ENCODE data around the gene PBRM1. TPM values are rescaled to one million over a fixed set of nuclear protein-coding genes. Genes with fewer than 3 reads are reported as not detected.

PBRM1 gene
- total and polyA plus RNA-seq, 2 of the 13 experiments (the other 11 are each of a cell fraction or from before 2014, with no cell fraction given): 10.9 to 33.2 TPM

- TF ChIP-seq FOXO4 (CRISPR knock-in tag; conservative IDR thresholded peaks at IDR 0.05): no peak
- TF ChIP-seq ZNF513 (CRISPR knock-in tag; conservative IDR thresholded peaks at IDR 0.05): no peak
- peak; percentile 96 for TF ChIP-seq YEATS2 (CRISPR knock-in tag; IDR thresholded peaks at IDR 0.05; ENCODE audit: borderline replicate concordance)
- no peak for TF ChIP-seq ZNF512 (CRISPR knock-in tag; IDR thresholded peaks at IDR 0.05)
- TF ChIP-seq NFYC (CRISPR knock-in tag; IDR thresholded peaks at IDR 0.05): peak; percentile 62
- TF ChIP-seq NFYB (CRISPR knock-in tag; IDR thresholded peaks at IDR 0.05): peak; percentile 53; the same call in 1 of the 2 replicates
- no peak for TF ChIP-seq ZNF703 (CRISPR knock-in tag; IDR thresholded peaks at IDR 0.05; ENCODE audit: borderline replicate concordance)
- TF ChIP-seq AFF4 (CRISPR knock-in tag; IDR thresholded peaks at IDR 0.05): 0 out of 2 replicates have a peak, but pooled peaks have one; percentile 48
- peak; percentile 84; the same call in 1 of the 2 replicates for TF ChIP-seq RNF2 (conservative IDR thresholded peaks at IDR 0.05; ENCODE audit: low read depth)
- TF ChIP-seq RBAK (CRISPR knock-in tag; IDR thresholded peaks at IDR 0.05): no peak
- no peak for TF ChIP-seq RAD51 (IDR thresholded peaks at IDR 0.05; ENCODE audit: borderline replicate concordance)
- TF ChIP-seq DR1 (CRISPR knock-in tag; IDR thresholded peaks at IDR 0.05): peak; percentile 94
- TF ChIP-seq ZNF619 (CRISPR knock-in tag; IDR thresholded peaks at IDR 0.05): peak; percentile 96
- peak; percentile 83 to 89; a peak in 3 of 4 replicates for TF ChIP-seq HMGXB4 (CRISPR knock-in tag; IDR thresholded peaks at IDR 0.05; ENCODE audit: borderline replicate concordance in 1 of 2, low read depth in 1 of 2)
- TF ChIP-seq ZNF556 (CRISPR knock-in tag; IDR thresholded peaks at IDR 0.05; ENCODE audit: borderline replicate concordance): peak; percentile 80; the same call in 1 of the 2 replicates
These were observed at the start of gene PBRM1, which contains the start of gene GNL3 (continued) for GRCh38 chr3:52685709-52686691.
